ENCODE results near the gene FSTL1.
A peak's percentile ranks its signal among the peaks of the same experiment; 100 is the strongest.

The FSTL1 gene

DNA sequence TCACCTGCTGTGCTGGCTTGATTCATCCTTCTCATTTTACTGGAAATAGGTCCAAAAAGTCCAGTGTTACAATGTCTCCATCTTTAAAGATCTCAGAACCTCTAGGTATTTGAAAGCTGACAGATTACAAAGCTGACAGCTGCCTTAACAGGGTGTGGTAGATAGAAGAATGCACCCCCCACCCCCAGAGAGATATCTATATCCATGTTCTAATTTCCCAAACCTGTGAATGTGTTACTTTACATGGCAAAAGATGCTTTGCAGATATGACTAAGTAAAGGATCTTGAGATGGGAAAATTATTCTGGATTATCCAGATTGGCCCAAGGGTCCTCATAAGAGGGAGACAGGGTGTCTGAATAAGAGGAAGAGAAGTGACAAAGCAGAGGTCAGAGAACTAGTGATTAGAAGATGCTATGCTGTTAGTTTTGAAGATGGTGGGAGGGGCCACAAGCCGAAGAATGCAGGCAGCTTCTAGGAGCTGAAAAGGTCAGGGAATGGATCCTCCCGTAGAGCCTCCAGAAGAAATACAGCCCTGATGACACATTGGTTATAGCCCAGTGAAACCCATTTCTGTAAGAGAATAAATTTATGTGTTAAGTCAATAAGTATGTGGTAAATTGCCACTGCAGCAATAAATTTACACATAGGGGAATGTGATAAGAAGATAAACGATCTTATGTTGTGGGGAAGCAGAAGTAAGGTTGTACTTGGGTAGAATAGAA, 21.5 kb upstream of the FSTL1 start:
- ATAC-seq (no peak), DNase-seq (no peak)
- H3K4me3 Mint-ChIP-seq, result no peak overlapping the region
- peaks cover 32% of the 10 kb centered on the region for H3K27me3 Mint-ChIP-seq
- no peaks in the 10 kb centered on the region for H3K9me3 Mint-ChIP-seq
- no peaks in the 10 kb centered on the region for H3K4me1 Mint-ChIP-seq
- H3K27ac Mint-ChIP-seq, result no peak overlapping the region

DNA sequence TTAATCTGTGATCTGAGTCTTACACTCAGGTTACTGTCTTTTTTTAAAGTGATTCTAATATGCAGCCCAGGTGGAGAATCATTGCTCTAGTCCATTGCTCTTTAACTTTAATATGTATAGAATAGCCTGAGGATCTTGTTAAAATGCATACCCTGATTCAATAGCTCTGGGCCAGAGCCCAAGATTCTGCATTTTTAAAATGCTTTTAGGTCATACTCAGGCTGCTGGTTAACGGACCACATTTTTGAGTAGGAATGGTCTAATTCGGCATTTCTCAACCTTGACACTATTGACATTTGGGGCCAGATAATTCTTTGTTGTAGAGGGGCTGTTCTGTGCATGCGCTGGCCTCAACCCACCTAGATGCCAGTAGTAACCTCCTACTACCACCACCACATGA, 20.9 kb upstream of the FSTL1 start:
- peaks cover 32% of the 10 kb centered on the region for H3K27me3 Mint-ChIP-seq
- no peaks in the 10 kb centered on the region for H3K4me1 Mint-ChIP-seq
- H3K4me3 Mint-ChIP-seq, result no peak overlapping the region
- H3K27ac Mint-ChIP-seq, result no peak overlapping the region
- no peaks in the 10 kb centered on the region for H3K9me3 Mint-ChIP-seq
- ATAC-seq (no peak), DNase-seq (no peak)

DNA sequence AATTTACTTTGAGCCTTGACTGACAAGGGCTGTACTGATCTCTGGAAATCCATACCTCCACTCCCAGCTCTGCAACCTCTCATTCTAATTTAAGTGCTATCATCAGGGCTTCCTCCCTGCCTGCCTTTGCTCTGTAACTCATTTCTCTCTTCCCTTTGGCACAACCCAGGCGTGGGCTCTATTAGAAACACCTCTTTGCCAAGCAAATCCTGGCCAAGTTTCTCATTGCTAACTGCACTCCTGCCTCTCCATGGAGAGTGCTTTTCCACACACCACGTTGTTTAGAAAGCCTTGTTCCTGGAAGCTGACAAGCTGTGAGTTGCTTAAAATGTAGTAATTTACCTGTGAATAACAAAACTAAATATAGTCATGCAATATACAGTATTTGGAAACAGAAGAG, 20.1 kb upstream of the FSTL1 start:
- ATAC-seq, result no peak

DNA sequence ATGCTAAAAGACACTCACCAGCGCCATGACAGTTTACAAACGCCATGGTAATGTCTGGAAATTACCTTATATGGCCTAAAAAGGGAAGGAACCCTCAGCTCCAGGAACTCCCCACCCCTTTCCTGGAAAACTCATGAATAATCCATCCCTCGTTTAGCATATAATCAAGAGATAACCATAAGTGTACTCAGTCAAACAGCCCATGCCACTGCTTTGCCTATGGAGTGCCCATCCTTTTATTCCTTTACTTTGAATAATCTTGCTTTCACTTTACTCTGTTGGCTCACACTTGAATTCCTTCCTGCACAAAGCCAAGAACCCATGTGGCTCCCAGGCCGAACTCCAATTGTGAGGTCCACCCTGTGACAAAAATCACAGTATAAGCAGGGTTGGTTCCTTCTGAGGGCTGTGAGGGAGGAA, 19.1 kb upstream of the FSTL1 start:
- DNase-seq, result no peak
- Mint-ChIP-seq H3K27me3 (peaks cover 30% of the 10 kb centered on the region), H3K4me1 (no peaks in the 10 kb centered on the region), H3K9me3 (no peaks in the 10 kb centered on the region), H3K4me3 (no peak overlapping the region), H3K27ac (no peak overlapping the region)
- ATAC-seq, result no peak

More for the DNA sequence above, 20.1 kb upstream of the FSTL1 start:
- no peak for DNase-seq
- Mint-ChIP-seq H3K4me1 (no peaks in the 10 kb centered on the region), H3K27me3 (peaks cover 32% of the 10 kb centered on the region), H3K4me3 (no peak overlapping the region), H3K27ac (no peak overlapping the region), H3K9me3 (no peaks in the 10 kb centered on the region)

DNA sequence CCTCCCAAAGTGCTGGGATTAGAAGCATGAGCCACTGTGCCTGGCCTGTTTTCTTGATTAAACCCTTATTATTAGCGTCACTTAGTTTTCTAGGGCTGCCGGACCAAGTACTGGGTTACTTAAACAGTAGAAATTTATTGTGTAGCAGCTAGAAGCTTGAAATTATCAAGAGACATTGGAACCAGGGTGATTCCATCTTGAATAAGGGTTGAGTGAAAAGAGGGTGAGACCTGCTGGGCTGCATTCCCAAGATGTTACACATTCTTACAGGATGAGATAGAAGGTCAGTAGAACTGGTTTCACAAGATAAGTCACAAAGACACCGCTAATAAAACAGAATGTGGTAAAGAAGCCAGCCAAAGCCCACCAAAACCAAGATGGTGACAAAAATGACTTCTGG, 18.6 kb upstream of the FSTL1 start:
- no peak for DNase-seq
- Mint-ChIP-seq H3K4me1 (no peaks in the 10 kb centered on the region), H3K27me3 (peaks cover 26% of the 10 kb centered on the region), H3K9me3 (no peaks in the 10 kb centered on the region), H3K4me3 (no peak overlapping the region), H3K27ac (no peak overlapping the region)
- no peak for ATAC-seq

DNA sequence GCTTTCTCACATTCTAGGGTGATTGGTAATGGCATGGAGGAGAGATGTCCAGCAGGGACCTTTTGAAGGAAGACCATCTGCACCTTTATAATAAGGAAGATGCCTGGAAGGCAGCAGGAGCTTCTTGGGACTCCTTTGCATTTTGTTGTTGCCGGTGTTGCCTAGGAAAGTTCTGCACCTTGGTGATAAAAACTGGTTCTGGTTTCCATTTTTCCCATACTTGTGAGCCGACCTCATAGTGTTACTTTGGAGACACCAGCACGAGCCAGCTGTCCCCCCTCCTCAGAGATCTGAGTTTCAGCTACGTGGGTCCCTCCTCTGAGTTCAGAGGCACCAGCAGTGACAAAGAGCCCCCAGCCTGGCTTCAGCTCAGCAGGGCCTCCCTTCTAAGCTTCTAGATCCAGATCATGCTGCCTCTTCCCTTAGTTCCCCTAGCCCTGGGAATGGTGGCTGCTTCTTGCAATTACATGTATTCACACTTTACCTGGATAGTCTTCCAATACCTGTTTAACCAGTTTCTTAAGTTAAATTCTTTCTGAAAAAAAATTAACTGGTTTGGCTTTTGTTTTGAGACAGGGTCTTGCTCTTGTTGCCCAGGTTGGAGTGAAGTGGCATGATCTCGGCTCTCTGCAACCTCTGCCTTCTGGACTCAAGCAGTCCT, 18.0 kb upstream of the FSTL1 start:
- no peak for ATAC-seq
- no peaks in the 10 kb centered on the region for H3K9me3 Mint-ChIP-seq
- no peak overlapping the region for H3K4me3 Mint-ChIP-seq
- H3K27ac Mint-ChIP-seq, result no peak overlapping the region
- H3K4me1 Mint-ChIP-seq, result no peaks in the 10 kb centered on the region
- H3K27me3 Mint-ChIP-seq, result peaks cover 20% of the 10 kb centered on the region
- no peak for DNase-seq

DNA sequence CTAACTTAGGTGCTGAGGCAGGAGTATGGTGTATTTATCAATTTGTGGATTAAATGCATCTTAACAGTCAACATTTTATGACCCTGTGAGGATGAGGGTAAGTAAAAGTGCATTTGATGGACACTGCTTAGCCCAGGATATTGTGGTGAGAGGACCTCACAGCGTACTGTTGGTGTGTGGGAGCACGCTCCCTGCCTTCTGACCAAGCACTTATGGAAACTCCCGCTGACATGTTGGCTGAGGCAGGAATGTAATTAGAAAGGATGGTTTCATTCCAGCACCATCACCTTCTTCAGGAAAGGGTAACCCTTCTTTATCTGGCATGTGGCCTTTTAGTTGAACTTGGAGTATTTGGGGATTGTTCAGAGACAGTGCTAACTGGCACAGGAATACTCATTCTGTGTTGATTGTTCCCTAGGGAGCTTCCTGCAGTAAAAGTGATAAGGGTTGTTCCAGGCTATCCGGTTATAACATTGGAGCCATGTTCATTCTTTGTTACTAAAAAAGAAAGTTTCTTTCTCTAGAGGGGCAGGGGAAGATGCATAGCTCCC, 11.7 kb upstream of the FSTL1 start:
- H3K27ac Mint-ChIP-seq, result no peak overlapping the region
- ATAC-seq, result no peak
- H3K27me3 Mint-ChIP-seq, result peaks cover 12% of the 10 kb centered on the region
- DNase-seq, result no peak
- peaks cover 7% of the 10 kb centered on the region for H3K4me1 Mint-ChIP-seq
- no peaks in the 10 kb centered on the region for H3K9me3 Mint-ChIP-seq
- H3K4me3 Mint-ChIP-seq, result no peak overlapping the region

DNA sequence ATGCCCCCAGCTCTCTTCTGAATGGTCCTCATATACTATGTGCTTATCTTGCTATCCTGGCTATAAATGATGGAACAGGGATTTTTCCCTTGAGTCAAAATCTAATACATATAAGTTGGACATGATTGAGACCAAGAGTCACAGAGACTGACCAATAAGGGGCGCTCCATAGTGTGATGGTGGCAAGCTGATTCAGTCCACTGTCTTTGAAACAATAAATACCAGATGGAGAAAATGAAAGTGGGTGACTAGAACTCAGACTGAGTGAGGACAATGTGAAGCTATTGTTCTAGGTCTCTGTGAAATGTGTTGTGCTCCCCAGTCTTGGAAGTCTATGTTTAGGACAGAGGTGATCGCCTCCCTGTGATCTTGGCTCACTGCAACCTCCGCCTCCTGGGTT, 10.6 kb upstream of the FSTL1 start:
- no peak for DNase-seq
- Mint-ChIP-seq H3K4me3 (no peak overlapping the region), H3K9me3 (no peaks in the 10 kb centered on the region), H3K4me1 (peaks cover 7% of the 10 kb centered on the region), H3K27me3 (peaks cover 12% of the 10 kb centered on the region), H3K27ac (no peak overlapping the region)
- no peak for ATAC-seq

DNA sequence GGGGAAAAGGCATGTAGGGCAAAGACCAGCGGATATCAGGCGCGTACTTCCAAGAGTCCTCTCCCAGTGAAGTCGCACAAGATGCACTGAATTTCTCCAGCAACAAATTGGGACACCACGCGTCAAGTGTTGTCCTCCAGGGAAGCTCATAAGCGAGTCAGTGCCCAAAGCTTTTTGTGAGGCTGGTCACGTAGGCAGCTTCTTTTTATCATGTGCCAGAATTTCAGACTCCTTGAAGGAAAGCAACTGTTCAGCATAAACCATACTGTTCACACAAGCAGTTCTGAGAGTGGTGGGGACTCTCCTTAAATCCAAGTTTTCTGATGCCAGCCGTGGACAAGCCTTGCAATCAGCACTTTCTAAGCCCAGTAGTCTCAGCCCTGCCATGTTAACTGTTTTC, 10.1 kb upstream of the FSTL1 start:
- Mint-ChIP-seq H3K9me3 (no peaks in the 10 kb centered on the region), H3K4me1 (peaks cover 7% of the 10 kb centered on the region), H3K27me3 (peaks cover 12% of the 10 kb centered on the region), H3K27ac (no peak overlapping the region), H3K4me3 (no peak overlapping the region)
- no peak for DNase-seq
- no peak for ATAC-seq

DNA sequence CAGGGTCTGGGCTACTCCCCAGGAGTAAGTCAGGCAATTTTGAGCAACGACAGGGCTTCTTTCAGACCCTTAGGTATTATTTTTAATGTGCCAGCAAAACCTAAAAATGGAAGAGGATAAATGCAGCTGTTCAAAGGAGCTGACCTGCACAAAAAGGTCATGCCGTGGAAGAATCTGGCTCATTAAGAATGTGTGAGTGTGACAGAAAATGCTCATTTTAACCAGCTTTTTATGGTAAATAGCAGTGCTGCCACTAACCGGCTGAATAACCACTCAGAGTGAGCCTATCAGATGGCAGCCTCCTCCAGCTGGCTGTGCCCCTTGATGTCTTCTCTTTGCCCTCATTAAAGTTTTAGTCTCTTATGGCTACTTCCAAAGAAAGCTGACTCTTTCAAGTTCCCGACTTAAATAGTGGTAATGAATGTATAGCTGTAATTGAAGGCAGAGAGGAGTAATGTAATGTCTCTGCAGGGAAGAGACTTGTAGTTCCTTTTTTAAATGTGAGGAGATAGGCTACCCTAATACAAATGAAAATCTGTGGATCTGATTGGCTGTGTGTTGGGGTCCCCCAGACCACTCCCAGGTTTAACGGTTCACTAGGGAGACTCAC, 9.5 kb upstream of the FSTL1 start:
- H3K9me3 Mint-ChIP-seq, result no peaks in the 10 kb centered on the region
- no peak for DNase-seq
- peaks cover 7% of the 10 kb centered on the region for H3K4me1 Mint-ChIP-seq
- H3K27ac Mint-ChIP-seq, result peak overlapping the region in 1 of 2 donors; percentile 33
- peaks cover 12% of the 10 kb centered on the region for H3K27me3 Mint-ChIP-seq
- no peak for ATAC-seq
- H3K4me3 Mint-ChIP-seq, result no peak overlapping the region

DNA sequence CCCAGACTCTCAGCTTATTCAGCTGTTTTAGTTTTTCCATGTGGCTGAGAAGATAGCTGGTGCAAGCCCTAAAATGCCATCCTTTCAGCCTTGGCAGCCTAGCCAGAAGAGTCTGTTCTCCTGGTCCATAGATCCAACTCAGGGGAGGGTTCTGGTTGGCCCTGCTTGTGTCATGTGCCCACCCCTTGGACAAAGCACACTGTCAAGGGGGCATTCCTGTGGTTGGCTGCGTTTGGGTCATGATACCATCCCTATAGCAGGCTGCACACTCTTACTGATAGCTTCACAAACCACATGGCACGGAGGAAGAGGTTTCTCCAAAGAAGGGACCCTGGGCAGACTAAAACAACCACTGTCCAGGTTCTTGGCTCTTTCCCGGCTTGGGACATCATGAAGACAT, 8.4 kb upstream of the FSTL1 start:
- H3K4me1 Mint-ChIP-seq, result peaks cover 7% of the 10 kb centered on the region
- DNase-seq (no peak), ATAC-seq (no peak)
- H3K27me3 Mint-ChIP-seq, result peaks cover 12% of the 10 kb centered on the region
- H3K9me3 Mint-ChIP-seq, result no peaks in the 10 kb centered on the region
- no peak overlapping the region for H3K27ac Mint-ChIP-seq
- H3K4me3 Mint-ChIP-seq, result no peak overlapping the region

DNA sequence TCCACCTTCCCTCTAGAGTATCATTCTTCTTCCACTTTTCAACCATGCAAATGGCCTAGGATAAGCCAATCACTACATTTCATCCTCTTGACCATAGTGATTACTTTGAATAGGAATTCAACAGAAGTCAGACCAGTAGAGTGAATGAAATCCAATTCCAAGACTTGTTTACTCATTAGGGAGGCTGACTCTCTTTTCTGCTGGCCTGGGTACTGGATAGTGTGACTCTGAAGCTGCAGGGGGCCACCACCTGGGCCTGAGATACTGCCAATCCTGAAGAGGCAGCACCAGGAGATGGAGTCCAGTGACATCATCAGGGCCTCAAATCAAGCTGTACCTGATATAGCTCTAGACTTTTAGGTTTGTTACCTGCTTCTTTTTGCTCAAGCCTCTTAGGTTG, 7.0 kb upstream of the FSTL1 start:
- Mint-ChIP-seq H3K4me3 (no peak overlapping the region), H3K27me3 (peaks cover 16% of the 10 kb centered on the region), H3K9me3 (no peaks in the 10 kb centered on the region), H3K4me1 (peaks cover 7% of the 10 kb centered on the region), H3K27ac (no peak overlapping the region)
- ATAC-seq, result no peak
- no peak for DNase-seq

DNA sequence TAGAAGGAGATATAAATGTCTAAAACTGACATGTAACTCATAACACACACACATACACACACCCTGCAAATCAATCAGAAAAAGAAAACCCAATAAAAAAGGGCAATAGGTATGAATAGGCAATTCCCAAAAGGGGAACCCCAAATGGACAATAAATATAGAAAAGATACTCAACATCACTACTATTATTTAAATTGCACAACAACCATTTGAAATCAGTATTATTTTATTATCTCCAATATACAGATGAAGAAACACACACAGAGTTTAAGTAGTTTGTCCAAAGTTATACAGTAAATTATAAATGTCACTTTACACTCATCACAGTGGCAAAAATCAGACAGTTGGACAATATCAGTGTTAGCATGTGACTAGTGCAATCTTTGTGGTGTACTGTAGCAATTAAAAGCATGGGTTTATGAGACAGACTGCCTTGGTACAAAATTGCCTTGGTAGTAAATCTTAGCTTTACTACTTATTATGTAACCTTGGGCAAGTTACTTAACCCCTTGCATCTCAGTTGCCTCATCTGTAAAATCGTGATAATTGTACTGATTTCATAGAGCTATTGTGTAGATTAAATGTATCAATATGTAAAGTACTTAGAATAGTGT, 3.4 kb upstream of the FSTL1 start:
- Mint-ChIP-seq H3K4me3 (no peak overlapping the region), H3K9me3 (no peaks in the 10 kb centered on the region), H3K27me3 (peaks cover 33% of the 10 kb centered on the region), H3K4me1 (peaks cover 10% of the 10 kb centered on the region), H3K27ac (no peak overlapping the region)
- no peak for ATAC-seq
- DNase-seq, result no peak

DNA sequence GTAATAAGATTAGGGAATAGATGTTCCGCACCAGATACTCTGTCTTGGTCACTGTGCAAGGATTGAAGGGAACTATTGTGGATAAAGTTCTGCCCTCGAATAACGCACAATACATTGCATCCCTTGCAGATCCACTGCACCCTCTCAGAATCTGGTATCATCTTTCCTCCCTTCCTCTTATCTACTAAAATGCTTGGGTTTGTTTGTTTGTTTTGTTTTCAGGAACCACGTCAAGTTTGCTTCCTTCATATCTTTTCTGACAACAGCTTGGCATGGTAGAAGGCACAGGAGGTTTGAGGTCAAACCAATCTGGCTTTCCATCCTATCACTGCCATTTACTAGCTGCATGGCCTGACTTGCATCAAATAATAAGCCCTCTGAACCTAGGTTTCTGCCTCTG, 2.0 kb upstream of the FSTL1 start:
- Mint-ChIP-seq H3K27ac (no peak overlapping the region), H3K4me3 (no peak overlapping the region), H3K4me1 (peaks cover 10% of the 10 kb centered on the region), H3K9me3 (no peaks in the 10 kb centered on the region), H3K27me3 (peaks cover 39% of the 10 kb centered on the region)
- no peak for ATAC-seq
- DNase-seq, result no peak

DNA sequence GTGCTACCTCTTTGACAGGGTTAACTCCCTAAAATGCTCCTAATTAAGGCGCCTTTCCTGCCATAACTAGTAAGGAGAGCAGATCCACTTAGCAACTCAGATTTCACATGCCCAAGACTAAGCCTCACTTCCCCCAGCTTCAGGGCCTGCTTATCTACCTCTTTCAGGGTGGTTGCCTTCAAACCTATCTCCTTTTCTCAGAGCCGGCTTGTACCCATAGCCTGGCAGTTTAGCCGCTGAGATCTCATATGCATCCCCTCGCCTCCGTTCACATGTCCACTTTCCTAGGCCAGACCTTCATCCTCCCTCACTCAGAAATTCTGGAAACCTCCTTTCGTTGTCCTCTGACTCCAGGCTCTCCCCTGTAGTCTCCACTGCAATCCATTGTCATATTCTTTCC, 1.0 kb upstream of the FSTL1 start:
- Mint-ChIP-seq H3K27me3 (peaks cover 39% of the 10 kb centered on the region), H3K27ac (no peak overlapping the region), H3K4me3 (peak overlapping the region; percentile 62 to 69), H3K4me1 (peaks cover 10% of the 10 kb centered on the region), H3K9me3 (no peaks in the 10 kb centered on the region)
- DNase-seq (no peak), ATAC-seq (no peak)

DNA sequence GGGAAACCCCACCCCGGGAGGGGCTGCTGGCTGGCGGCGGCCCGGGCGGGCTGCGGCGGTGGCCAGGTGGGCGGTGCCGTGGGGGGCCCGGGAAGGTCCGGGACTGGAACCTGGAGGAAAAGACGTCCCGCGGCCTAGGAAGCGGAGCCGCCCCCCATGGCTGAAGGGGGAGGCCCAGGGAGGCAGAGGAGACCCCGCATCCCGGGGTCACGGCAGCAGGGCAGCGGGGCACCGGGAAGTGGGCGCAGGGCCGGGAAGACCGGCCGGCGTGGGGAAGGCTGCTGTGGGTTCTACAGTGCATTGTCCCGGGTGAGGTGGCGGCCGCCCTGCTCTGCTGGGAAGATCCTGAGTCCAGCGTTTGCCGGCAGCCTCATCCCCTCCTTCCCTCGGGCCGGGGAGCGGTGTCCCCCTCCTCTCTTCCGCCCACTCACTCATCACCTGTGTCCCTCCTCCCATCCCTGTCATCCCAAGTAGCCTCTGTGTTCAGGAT, 525 bp upstream of the FSTL1 start:
- peak overlapping the region; percentile 62 to 69 for H3K4me3 Mint-ChIP-seq
- peaks cover 40% of the 10 kb centered on the region for H3K27me3 Mint-ChIP-seq
- peak; percentile 42 for ATAC-seq
- no peak overlapping the region for H3K27ac Mint-ChIP-seq
- no peak for DNase-seq
- no peaks in the 10 kb centered on the region for H3K9me3 Mint-ChIP-seq
- H3K4me1 Mint-ChIP-seq, result peaks cover 10% of the 10 kb centered on the region
